Measurements from ENCODE around the gene ZNF548.
A peak's percentile ranks its signal among the peaks of the same experiment; 100 is the strongest.

ZNF548 gene

DNA sequence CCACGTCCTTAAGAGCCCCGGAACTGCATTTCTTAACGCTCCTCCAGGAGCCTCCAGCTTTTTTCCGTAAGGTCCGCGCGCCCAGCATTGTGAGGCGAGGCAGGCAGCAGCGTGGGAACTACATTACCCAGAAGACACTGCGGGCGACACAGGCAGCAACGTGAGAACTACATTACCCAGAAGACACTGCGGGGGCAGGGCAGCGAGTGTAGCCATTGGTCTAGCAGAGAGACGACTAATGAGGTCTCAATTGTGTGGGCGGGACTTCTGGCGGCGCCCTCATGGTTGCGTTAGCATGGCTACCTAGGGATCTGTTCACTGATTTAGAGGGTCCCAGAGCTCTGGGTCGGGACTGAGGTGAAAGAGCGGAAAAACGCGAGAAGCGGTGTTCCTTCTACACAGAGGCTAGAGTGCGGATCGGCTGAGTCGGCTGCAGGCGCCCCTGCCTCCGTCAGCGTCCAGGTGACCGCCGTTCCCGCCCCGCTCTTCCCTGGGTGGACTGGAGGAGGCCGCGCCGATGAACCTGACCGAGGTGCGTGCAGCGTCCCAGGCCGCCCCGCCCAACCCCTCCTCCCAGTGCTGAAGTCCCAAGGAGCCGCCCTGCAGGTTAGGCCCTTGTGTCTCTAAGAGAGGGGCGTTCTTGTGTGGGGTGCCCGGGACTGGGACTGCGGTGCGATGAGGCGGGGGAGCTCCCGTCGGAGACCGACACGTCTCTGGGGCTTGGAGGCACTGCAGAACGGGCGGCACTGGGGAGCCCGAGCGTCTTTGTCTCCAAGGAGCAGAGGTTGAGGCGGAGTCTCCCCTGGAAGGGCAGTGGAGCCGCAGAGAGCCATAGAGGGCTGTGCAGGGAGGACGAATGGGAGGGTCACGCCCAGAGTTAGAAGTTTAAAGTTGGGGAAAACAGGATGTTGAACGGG lies 45.7 kb downstream of the ZNF548 start, which contains the start of gene ZNF749:
TSS of gene ZNF749 (plus strand) at position 264 of the 917 bp plus-strand sequence. CDS start at position 518, 254 bp downstream.
- no peaks in the 10 kb centered on the region for H3K9me3 ChIP-seq (ENCODE audit: severe bottlenecking)

DNA sequence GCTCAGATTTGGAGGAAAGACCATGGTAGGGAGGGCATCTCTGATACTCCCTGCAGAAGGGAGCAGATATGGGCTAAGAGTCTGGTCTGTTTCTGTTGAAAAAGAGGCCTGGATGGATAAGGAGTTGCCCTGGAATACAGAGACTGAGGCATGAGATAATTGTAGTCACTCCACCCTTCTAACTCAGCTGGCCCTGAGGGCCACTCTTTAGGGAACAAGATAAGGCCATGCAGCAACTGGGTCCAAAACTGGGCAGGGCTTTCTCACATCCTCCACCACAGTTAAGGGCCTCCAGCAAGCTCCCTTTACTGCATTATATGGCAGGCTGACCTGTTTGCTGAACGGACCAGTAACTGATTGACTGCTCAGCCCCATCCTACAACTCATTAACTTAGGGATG lies 46.8 kb downstream of the ZNF548 start:
- ATAC-seq (ENCODE audit: low read depth), result no peak
- H3K4me3 ChIP-seq (ENCODE audit: severe bottlenecking), result peak overlapping the region; percentile 78
- no peak for DNase-seq (ENCODE audit: low spot score)
- peaks cover 18% of the 10 kb centered on the region for H3K36me3 ChIP-seq (ENCODE audit: low read depth)
- H3K4me1 ChIP-seq (ENCODE audit: insufficient read depth, poor library complexity, severe bottlenecking), result no peaks in the 10 kb centered on the region
- H3K9me3 ChIP-seq (ENCODE audit: severe bottlenecking), result no peaks in the 10 kb centered on the region
- TF ChIP-seq, protein P1, sequence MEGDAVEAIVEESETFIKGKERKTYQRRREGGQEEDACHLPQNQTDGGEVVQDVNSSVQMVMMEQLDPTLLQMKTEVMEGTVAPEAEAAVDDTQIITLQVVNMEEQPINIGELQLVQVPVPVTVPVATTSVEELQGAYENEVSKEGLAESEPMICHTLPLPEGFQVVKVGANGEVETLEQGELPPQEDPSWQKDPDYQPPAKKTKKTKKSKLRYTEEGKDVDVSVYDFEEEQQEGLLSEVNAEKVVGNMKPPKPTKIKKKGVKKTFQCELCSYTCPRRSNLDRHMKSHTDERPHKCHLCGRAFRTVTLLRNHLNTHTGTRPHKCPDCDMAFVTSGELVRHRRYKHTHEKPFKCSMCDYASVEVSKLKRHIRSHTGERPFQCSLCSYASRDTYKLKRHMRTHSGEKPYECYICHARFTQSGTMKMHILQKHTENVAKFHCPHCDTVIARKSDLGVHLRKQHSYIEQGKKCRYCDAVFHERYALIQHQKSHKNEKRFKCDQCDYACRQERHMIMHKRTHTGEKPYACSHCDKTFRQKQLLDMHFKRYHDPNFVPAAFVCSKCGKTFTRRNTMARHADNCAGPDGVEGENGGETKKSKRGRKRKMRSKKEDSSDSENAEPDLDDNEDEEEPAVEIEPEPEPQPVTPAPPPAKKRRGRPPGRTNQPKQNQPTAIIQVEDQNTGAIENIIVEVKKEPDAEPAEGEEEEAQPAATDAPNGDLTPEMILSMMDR (IDR thresholded peaks at IDR 0.05; ENCODE audit: poor library complexity, severe bottlenecking), result no peak
- no peak overlapping the region for H3K27ac ChIP-seq (ENCODE audit: poor library complexity, severe bottlenecking)
- no peaks in the 10 kb centered on the region for H3K27me3 ChIP-seq (ENCODE audit: insufficient read depth, poor library complexity, severe bottlenecking)

More for the DNA sequence above, 45.7 kb downstream of the ZNF548 start, which contains the start of gene ZNF749:
- ATAC-seq (ENCODE audit: low read depth) (peak; percentile 92), DNase-seq (ENCODE audit: low spot score) (peak; percentile 98)
- H3K4me3 ChIP-seq (ENCODE audit: severe bottlenecking), result peak within 1 kb of the TSS; percentile 78
- peak within 1 kb of the TSS; percentile 28 for H3K27ac ChIP-seq (ENCODE audit: poor library complexity, severe bottlenecking)
- H3K4me1 ChIP-seq (ENCODE audit: insufficient read depth, poor library complexity, severe bottlenecking), result no peaks in the 10 kb centered on the region
- peaks cover 18% of the 10 kb centered on the region for H3K36me3 ChIP-seq (ENCODE audit: low read depth)
- TF ChIP-seq, protein P1 (IDR thresholded peaks at IDR 0.05; ENCODE audit: poor library complexity, severe bottlenecking), result no peak
- H3K27me3 ChIP-seq (ENCODE audit: insufficient read depth, poor library complexity, severe bottlenecking), result no peaks in the 10 kb centered on the region

DNA sequence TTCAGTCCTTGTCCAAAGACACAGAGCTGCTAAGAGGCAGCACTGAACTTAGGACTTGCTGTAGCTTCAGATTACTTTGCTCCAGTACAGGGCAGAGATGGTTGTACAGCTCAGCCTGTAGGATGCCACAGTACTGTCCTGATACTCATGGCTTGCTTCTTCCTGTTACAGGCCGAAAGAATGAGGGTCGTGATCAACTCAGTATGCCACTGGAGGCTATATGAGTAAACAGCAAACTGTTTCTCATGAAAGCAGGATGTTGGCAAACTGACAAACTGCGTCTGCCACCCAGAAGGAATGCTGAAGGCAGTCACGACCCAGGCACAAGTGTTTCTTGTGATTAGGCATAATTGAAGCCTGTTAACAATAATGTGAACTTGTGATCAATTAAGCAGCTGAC lies 48.3 kb downstream of the ZNF548 start:
- ATAC-seq (ENCODE audit: low read depth), result no peak
- Histone ChIP-seq H3K27ac (ENCODE audit: poor library complexity, severe bottlenecking) (no peak overlapping the region), H3K9me3 (ENCODE audit: severe bottlenecking) (no peaks in the 10 kb centered on the region), H3K36me3 (ENCODE audit: low read depth) (peaks cover 20% of the 10 kb centered on the region), H3K4me3 (ENCODE audit: severe bottlenecking) (no peak overlapping the region), H3K27me3 (ENCODE audit: insufficient read depth, poor library complexity, severe bottlenecking) (no peaks in the 10 kb centered on the region), H3K4me1 (ENCODE audit: insufficient read depth, poor library complexity, severe bottlenecking) (no peaks in the 10 kb centered on the region)
- TF ChIP-seq, protein P1 (IDR thresholded peaks at IDR 0.05; ENCODE audit: poor library complexity, severe bottlenecking), result no peak
- DNase-seq (ENCODE audit: low spot score), result no peak

DNA sequence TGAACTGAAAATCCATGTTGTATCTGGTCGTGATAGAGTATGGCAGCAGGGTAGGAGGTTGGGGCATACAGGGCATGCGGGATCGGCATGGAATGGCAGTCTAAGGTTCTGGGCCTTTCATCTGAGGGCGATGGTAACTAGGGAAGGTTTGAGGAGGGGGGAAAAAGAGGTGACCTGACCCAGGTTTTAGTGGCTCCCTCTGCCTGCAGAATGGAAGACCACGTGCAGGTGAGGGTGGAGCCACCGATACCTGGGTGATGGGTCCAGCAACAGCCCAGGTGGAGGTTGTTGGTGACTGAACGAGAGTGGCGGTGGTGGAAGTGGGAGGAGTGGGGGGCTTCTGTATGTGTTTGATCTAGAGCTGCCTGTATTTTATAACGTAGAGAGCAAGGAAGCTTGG lies 49.3 kb downstream of the ZNF548 start:
- Histone ChIP-seq H3K4me1 (ENCODE audit: insufficient read depth, poor library complexity, severe bottlenecking) (no peaks in the 10 kb centered on the region), H3K4me3 (ENCODE audit: severe bottlenecking) (no peak overlapping the region), H3K9me3 (ENCODE audit: severe bottlenecking) (no peaks in the 10 kb centered on the region), H3K36me3 (ENCODE audit: low read depth) (peaks cover 30% of the 10 kb centered on the region), H3K27ac (ENCODE audit: poor library complexity, severe bottlenecking) (no peak overlapping the region), H3K27me3 (ENCODE audit: insufficient read depth, poor library complexity, severe bottlenecking) (no peaks in the 10 kb centered on the region)
- ATAC-seq (ENCODE audit: low read depth), result no peak
- no peak for DNase-seq (ENCODE audit: low spot score)
- TF ChIP-seq, protein P1 (IDR thresholded peaks at IDR 0.05; ENCODE audit: poor library complexity, severe bottlenecking), result no peak
